Measurements from ENCODE around the gene HIP1.
"Not testable (repeated sequence)": the region's sequence is repeated elsewhere in the genome, so short reads cannot be mapped to it uniquely, and the experiment has no call there.

The HIP1 gene

GRCh38 chr7:75686551-75686950 lies 52.2 kb downstream of the HIP1 start:
- ATAC-seq (no peak), DNase-seq (no peak)

- not testable (repeated sequence) for DNase-seq, ATAC-seq
Measured at GRCh38 chr7:75682052-75682451, 56.7 kb downstream of the HIP1 start.

GRCh38 chr7:75679060-75679459 lies 59.7 kb downstream of the HIP1 start:
- ATAC-seq, result no peak
- DNase-seq, result no peak

GRCh38 chr7:75669579-75669978 lies 69.2 kb downstream of the HIP1 start:
- no peak for ATAC-seq
- DNase-seq, result no peak

DNA sequence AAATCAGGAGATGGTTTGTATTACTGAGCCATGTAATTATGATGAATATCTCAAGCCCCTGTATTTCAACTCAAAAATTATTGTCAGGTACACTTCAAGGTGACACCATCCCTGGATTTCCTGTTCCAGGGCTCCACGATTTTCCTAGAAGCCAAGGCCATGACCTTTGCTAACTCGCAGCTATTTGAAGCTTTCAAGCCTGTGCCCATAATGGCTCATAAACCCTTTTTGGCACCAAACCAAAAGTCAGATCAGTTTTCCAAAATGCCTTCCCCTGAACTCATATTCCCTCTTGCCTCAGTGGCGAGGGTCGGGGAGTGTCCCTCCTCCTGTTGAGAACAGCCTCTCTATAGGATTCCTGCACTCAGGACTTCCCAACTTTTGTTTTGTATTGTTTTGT lies 70.8 kb downstream of the HIP1 start:
- DNase-seq (no peak), ATAC-seq (no peak)

DNA sequence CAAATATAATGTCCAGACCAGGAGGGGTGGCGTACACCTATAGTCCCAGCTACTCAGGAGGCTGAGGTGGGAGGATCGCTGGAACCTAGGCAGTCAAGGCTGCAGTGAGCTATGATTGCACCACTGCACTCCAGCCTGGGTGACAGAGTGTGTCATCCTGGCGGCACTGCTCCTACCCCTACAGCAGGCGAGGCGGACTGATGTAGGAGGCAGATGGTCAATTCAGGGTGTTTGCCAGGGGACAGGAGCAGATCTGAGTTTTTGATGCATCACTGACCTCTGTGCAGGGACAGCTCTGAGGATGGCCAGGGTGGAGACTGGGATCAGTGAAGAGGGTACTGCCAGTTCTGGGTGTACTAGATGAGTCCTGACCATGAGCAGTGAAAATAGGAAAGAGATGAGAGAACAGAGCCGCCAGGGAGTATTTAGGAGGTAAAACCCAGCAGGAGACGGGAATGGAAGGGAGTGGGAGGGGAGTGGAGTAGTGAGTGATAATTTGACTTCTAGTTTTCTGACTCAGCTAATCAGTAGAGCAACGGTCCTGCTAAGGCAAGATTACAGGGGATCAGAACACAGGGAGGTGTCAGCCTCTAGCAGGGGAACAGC lies 75.3 kb downstream of the HIP1 start:
- ATAC-seq (peak; percentile 32), DNase-seq (no peak)

DNA sequence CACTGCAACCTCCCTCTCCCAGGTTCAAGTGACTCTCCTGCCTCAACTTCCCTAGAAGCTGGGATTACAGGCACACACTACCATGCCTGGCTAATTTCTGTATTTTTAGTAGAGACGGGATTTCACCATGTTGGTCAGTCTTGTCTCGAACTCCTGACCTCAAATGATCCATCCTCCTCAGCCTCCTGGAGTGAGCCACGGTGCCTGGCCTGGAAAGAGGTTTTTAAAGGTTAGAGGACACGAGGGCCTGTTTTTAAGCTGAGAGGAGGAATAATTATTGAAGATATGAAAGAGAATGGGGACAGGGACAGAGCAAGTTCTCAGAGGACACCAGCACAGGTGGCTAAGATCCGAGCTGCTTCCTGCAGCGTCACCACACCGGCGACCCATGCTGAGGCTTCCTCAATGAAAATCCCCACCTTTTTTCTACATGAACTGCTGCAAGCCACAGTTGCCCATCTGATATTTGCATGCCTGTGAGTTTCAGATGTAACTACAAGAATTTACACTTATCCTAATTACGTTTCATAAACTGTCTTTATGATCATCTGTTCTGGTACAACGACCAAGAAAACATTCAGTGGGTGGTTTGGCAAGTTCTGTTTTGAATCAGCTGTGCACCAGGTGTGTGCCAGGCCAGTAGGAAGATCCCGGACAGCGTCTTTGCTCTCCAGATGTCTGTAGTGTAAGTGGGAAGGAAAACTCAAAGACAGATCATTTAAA lies 76.0 kb downstream of the HIP1 start:
- DNase-seq (no peak), ATAC-seq (peak; percentile 61)

DNA sequence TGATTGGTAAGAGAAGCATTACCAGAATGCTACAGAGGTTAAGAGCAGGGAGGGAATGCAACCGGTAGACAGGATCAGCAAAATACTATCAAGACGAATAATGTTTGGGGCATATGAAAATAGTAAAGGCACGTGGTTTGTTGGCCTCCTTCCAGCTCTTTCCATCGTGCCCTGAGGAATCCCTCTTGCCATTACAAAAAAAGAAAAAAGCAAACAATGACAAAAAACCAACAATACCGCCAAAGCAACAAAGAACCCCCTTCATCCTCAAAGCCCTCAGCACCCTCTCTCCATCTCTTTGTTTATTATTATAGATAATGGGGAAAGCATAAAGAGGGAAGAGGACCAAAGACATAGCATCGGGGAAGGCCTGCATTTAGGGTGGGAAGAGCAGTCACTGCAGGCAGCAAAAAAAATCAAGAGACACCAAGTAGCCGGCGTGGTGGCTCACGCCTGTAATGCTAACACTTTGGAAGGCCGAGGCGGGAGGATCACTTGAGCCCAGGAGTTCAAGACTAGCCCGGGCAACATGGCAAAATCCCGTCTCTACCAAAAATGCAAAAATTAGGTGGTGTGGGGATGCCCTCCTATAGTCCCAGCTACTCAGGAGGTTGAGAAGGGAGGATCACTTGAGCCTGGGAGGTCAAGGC lies 78.0 kb downstream of the HIP1 start:
- no peak for ATAC-seq
- no peak for DNase-seq

- ATAC-seq (no peak), DNase-seq (no peak)
Measured at GRCh38 chr7:75658802-75659201, 79.9 kb downstream of the HIP1 start.

- DNase-seq (no peak), ATAC-seq (no peak)
Measured at GRCh38 chr7:75658369-75658768, 80.4 kb downstream of the HIP1 start.

DNA sequence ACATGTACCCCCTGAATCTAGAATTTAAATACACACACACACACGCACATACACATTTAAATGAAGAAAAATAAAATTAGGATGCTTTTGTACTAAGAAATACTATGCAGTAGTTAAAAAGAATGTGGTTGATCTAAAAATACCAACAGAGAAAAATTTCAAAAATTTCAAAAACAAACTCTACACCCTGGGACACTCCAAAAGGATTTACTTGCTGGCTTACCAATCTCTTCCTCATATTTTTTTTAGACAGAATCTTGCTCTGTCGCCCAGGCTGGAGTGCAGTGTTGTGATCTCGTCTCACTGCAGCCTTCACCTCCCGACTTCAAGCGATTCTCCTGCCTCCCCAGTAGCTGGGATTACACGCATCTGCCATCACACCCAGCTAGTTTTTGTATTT lies 80.9 kb downstream of the HIP1 start:
- DNase-seq, result no peak
- no peak for ATAC-seq

DNA sequence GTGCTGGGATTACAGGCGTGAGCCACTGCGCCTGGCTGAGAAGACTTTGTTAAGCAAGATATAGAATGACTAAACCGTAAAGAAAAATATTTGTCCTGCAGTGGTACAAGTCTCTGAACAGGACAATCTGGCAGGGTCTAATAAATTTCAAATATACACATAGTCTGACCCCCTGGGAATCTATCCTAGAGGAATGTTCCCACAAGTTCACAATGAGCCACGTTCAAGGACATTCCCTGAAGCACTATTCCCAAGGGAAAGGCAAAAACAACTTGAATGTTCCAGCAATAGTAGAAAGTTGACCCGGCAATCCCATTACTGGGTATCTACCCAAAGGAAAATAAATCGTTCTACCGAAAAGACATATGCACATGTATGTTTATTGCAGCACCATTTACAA lies 82.0 kb downstream of the HIP1 start:
- no peak for DNase-seq
- no peak for ATAC-seq

DNA sequence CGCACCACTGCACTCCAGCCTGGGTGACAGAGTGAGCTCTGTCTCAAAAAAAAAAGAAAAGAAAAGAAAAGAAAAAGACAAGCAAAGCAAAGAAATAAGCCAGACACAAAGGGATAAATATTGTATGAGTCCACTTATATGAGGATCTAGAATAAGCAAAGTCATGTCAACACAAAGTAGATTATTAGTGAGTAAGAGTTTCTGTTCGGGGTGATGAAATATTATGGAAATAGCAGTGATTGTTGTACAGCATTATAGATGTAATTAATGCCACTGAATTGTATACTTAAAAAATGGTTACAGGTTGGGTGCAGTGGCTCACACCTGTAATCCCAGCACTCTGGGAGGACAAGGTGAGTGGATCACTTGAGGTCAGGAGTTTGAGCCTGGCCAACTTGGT lies 83.2 kb downstream of the HIP1 start:
- ATAC-seq, result no peak
- no peak for DNase-seq

DNA sequence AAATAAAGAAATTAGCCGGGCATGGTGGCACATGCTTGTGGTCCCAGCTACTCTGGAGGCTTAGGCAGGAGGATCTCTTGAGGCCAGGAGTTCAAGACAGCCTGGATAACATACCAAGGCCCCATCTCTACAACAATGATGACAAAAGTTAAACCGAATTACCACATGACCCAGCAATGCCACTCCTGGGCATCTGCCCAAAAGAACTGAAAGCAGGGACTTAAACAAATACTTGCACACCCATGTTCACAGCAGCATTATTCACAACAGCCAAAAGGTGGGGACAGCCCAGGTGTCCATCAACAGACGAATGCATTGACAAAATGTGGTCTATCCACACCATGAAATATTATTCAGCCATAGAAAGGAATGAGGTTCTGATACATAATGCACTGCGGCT lies 83.9 kb downstream of the HIP1 start:
- ATAC-seq, result no peak
- DNase-seq, result no peak

- DNase-seq, result no peak
- no peak for ATAC-seq
Measured at GRCh38 chr7:75653651-75654050, 85.1 kb downstream of the HIP1 start.

- DNase-seq, result no peak
- ATAC-seq, result no peak
Measured at GRCh38 chr7:75652788-75653187, 86.0 kb downstream of the HIP1 start.

- DNase-seq, result no peak
- ATAC-seq, result no peak
Measured at GRCh38 chr7:75650681-75651080, 88.1 kb downstream of the HIP1 start.

DNA sequence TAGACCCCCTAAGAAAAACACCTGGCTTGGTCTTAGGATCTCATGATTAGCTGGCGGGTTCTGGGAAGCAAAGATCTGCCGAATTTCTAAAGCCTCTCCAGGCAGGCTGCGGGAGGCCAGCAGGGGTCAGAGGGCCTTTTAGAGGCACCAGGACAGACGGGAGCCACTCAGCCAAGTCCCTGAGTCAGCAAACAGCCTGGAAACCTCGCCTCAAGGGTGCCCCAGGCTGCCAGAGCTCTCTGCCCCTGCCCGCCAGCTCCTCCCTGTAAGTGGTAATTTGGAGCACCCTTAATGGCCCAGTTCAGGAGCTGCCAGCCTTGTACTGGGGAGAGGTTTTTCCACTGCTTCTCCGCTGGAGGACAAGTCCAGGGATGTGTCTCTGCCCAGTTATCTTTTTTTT lies 88.7 kb downstream of the HIP1 start:
- DNase-seq, result no peak
- no peak for ATAC-seq

GRCh38 chr7:75649462-75649861 lies 89.3 kb downstream of the HIP1 start:
- DNase-seq (no peak), ATAC-seq (no peak)

GRCh38 chr7:75647709-75648438 lies 90.9 kb downstream of the HIP1 start:
- no peak for ATAC-seq
- DNase-seq, result no peak

- DNase-seq, result no peak
- ATAC-seq, result no peak
Measured at GRCh38 chr7:75646571-75647102, 92.1 kb downstream of the HIP1 start.

DNA sequence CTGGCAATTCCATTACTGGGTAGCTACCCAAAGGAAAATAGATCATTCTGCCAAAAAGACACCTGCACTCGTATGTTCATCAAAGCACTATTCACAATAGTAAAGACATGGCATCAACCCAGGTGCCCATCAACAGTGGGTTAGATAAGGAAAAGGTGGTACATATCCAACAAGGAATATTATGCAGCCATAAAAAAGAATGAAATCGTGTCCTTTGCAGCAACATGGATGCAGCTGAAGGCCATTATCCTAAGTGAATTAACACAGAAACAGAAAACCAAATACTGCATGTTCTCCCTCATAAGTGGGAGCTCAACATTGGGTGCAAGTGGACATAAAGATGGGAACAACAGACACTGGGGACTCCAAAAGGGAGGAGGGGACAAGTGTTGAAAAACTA lies 93.2 kb downstream of the HIP1 start:
- ATAC-seq (no peak), DNase-seq (no peak)

DNA sequence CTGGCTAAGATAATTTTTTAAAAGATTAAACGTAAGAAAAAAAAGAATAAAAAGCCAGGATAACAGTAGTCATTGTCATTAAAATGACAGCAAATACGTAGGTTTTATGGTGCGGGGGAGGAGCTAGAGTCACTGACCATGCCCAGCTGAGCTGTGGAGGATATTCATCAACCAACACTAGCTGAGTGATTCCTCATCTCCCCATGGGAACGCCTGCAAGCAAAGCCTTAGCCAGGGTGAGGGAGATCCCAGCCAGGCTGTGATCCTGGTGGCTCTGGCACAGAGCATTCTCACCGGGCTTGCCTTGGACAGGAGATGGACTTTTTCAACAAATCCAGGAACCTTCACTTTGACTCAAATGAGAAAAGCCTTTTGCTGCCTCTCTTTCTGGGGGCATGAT lies 94.2 kb downstream of the HIP1 start:
- ATAC-seq, result no peak
- DNase-seq, result no peak

Measured in stimulated activated naive CD8-positive, alpha-beta T cell treated with anti-CD3 and anti-CD28 coated beads, Interleukin-15, Interleukin-2, amounts not matched to agents 100 U/mL and 50 U/mL, for 24 hours (primary cell).